Neural progenitor cell (in vitro differentiated cells): ENCODE data around the gene LITAFD.

ENCODE experiments used
- CTCF ChIP-seq: fragments of 200-600 bp; sonication (generic); IDR thresholded peaks from 2 replicates; pipeline ENCODE4 v1.5.1; 2017; ENCODE audit warnings: antibody characterized with exemption, mild to moderate bottlenecking
- EZH2 ChIP-seq: fragments of 200-600 bp; sonication (generic); IDR thresholded peaks from 2 replicates; pipeline ENCODE4 v1.6.1; 2017; ENCODE audit warnings: antibody characterized with exemption, mild to moderate bottlenecking, moderate library complexity
- EZH2phosphoT487 ChIP-seq: fragments of 200-600 bp; sonication (generic); IDR thresholded peaks from 2 replicates; pipeline ENCODE4 v1.6.1; 2017; ENCODE audit warnings: antibody characterized with exemption

GRCh38 chr16:8903004-8903403 lies 20.9 kb downstream of the LITAFD start:
- TF ChIP-seq CTCF (no peak), EZH2phosphoT487 (no peak), EZH2 (no peak)
